Ishikawa (cell line): ENCODE measurements around the gene ZKSCAN3.

ENCODE experiments used
- CEBPB ChIP-seq: IDR thresholded peaks from 2 replicates; pipeline ENCODE4 v1.6.1; 2012
- CREB1 ChIP-seq: IDR thresholded peaks from 2 replicates; pipeline ENCODE4 v1.6.1; 2012; ENCODE audit warnings: low read depth
- EGR1 ChIP-seq: IDR thresholded peaks from 2 replicates; pipeline ENCODE4 v1.6.1; 2012
- EP300 ChIP-seq: IDR thresholded peaks from 2 replicates; pipeline ENCODE4 v1.6.1; 2012; ENCODE audit warnings: borderline replicate concordance
- FOXM1 ChIP-seq: IDR thresholded peaks from 2 replicates; pipeline ENCODE4 v1.6.1; 2012; ENCODE audit warnings: low read depth, borderline replicate concordance
- MAX ChIP-seq: IDR thresholded peaks from 2 replicates; pipeline ENCODE4 v1.6.1; 2012
- NFIC ChIP-seq: IDR thresholded peaks from 2 replicates; pipeline ENCODE4 v1.6.1; 2012
- RAD21 ChIP-seq: IDR thresholded peaks from 2 replicates; pipeline ENCODE4 v1.6.1; 2012; ENCODE audit warnings: low read depth
- REST ChIP-seq: IDR thresholded peaks from 2 replicates; pipeline ENCODE4 v1.6.1; 2012; ENCODE audit warnings: low read depth, mild to moderate bottlenecking
- TAF1 ChIP-seq: IDR thresholded peaks from 2 replicates; pipeline ENCODE4 v1.6.1; 2012; ENCODE audit warnings: low read depth, mild to moderate bottlenecking
- TCF12 ChIP-seq: IDR thresholded peaks from 2 replicates; pipeline ENCODE4 v1.6.1; 2012; ENCODE audit warnings: low read depth
- TEAD4 ChIP-seq: IDR thresholded peaks from 2 replicates; pipeline ENCODE4 v1.6.1; 2012
- USF1 ChIP-seq: IDR thresholded peaks from 2 replicates; pipeline ENCODE4 v1.6.1; 2012
- YY1 ChIP-seq: IDR thresholded peaks from 2 replicates; pipeline ENCODE4 v1.6.1; 2012; ENCODE audit warnings: low read depth
- ZBTB7A ChIP-seq: IDR thresholded peaks from 2 replicates; pipeline ENCODE4 v1.6.1; 2012; ENCODE audit warnings: low read depth

Gene ZKSCAN3

GRCh38 chr6:28371280-28371679 lies 21.5 kb downstream of the ZKSCAN3 start:
- TF ChIP-seq TCF12 (no peak), CREB1 (no peak), EP300 (no peak), USF1 (no peak), RAD21 (no peak), YY1 (no peak), TEAD4 (no peak), NFIC (no peak), MAX (no peak), ZBTB7A (no peak), CEBPB (no peak), FOXM1 (no peak), EGR1 (no peak), TAF1 (no peak), REST (no peak)

- TF ChIP-seq USF1 = no peak
- TF ChIP-seq ZBTB7A = no peak
- TF ChIP-seq NFIC = no peak
- no peak for TF ChIP-seq EP300
- no peak for TF ChIP-seq CEBPB
These were observed 22.1 kb downstream of the ZKSCAN3 start for GRCh38 chr6:28371706-28372451.

- no peak for TF ChIP-seq REST
- no peak for TF ChIP-seq ZBTB7A
- no peak for TF ChIP-seq RAD21
- no peak for TF ChIP-seq TCF12
- no peak for TF ChIP-seq EGR1
- no peak for TF ChIP-seq FOXM1
- no peak for TF ChIP-seq EP300
These were observed 24.2 kb downstream of the ZKSCAN3 start for GRCh38 chr6:28373925-28374324.

GRCh38 chr6:28377879-28378278 lies 28.1 kb downstream of the ZKSCAN3 start:
- TF ChIP-seq USF1 (no peak), TAF1 (no peak), EGR1 (no peak), CEBPB (no peak), CREB1 (no peak), FOXM1 (no peak), TCF12 (no peak), ZBTB7A (no peak), RAD21 (no peak), NFIC (no peak), TEAD4 (no peak), EP300 (no peak)

GRCh38 chr6:28378644-28379043 lies 28.9 kb downstream of the ZKSCAN3 start:
- no peak for TF ChIP-seq CREB1
- TF ChIP-seq EGR1 = no peak
- TF ChIP-seq RAD21 = no peak
- no peak for TF ChIP-seq ZBTB7A
- TF ChIP-seq TCF12 = no peak
- TF ChIP-seq USF1 = no peak
- no peak for TF ChIP-seq CEBPB
- no peak for TF ChIP-seq YY1
- no peak for TF ChIP-seq FOXM1
- TF ChIP-seq EP300 = no peak
- no peak for TF ChIP-seq TEAD4
- no peak for TF ChIP-seq NFIC
- TF ChIP-seq REST = no peak
- no peak for TF ChIP-seq MAX
- TF ChIP-seq TAF1 = no peak
